Mucosa of descending colon (tissue), 3 donors: ENCODE data around the gene MMEL1. TPM values are rescaled to one million over a fixed set of nuclear protein-coding genes. Genes with fewer than 3 reads are reported as not detected.

Experiments used
- ATAC-seq: fragments of 200-7000 bp; cut with Tn5 transposase; one replicate; pipeline ENCODE4 v1.9.1; 2020; ENCODE audit warnings: mild to moderate bottlenecking, moderate library complexity
- DNase-seq, 3 donors: peaks; one replicate each; pipeline ENCODE4 v3.0.0-alpha.2; 2020
- H3K36me3 ChIP-seq: fragments of 200-600 bp; one replicate; pipeline ENCODE4 v1.8.0; 2021; ENCODE audit warnings: low read depth, mild to moderate bottlenecking
- H3K4me1 ChIP-seq: fragments of 200-600 bp; one replicate; pipeline ENCODE4 v1.8.0; 2021; ENCODE audit warnings: low read depth, mild to moderate bottlenecking
- H3K4me3 ChIP-seq: fragments of 200-600 bp; one replicate; pipeline ENCODE4 v1.8.0; 2021; ENCODE audit warnings: mild to moderate bottlenecking
- H3K9me3 ChIP-seq: fragments of 200-600 bp; one replicate; pipeline ENCODE4 v1.8.0; 2021; ENCODE audit warnings: mild to moderate bottlenecking
- intact Hi-C, 2 donors: fragments of 100-400 bp; cut with DNase I in 1 of 2; cut with micrococcal nuclease in 1 of 2; formaldehyde crosslinking; loops; one replicate each; pipeline versions ENCODE4 v1.11.0 to v1.11.1; 2022; cut with DNase I, micrococcal nuclease
- total RNA-seq, 3 donors: library from RNA; stranded (reverse); fragmentation: NEBNext Ultra II Directional in 2 of 3; extraction: Animal tissue kit (Norgen Biotek cat#: 25700) in 2 of 3; gene quantifications; one replicate each; pipeline versions ENCODE4 v1.2.1 to v1.2.4, GENCODE V29; 2021 to 2023
- TF ChIP-seq, protein P1 (sequence below): fragments of 200-600 bp; IDR thresholded peaks from one replicate; pipeline ENCODE4 v1.8.0; 2022; ENCODE audit warnings: antibody characterized with exemption, mild to moderate bottlenecking
- donor health status: DM: no; HTN: no; CAD: no; lungs with moderate emphysema.
- donor health status: DM: no; HTN: no; CAD: no.
- donor health status: DM: no; HTN: yes; CAD: no.

MMEL1 gene
- total RNA-seq, 3 donors from 2014 or later, result 4.2 to 10.9 (median 9.4) TPM

DNA sequence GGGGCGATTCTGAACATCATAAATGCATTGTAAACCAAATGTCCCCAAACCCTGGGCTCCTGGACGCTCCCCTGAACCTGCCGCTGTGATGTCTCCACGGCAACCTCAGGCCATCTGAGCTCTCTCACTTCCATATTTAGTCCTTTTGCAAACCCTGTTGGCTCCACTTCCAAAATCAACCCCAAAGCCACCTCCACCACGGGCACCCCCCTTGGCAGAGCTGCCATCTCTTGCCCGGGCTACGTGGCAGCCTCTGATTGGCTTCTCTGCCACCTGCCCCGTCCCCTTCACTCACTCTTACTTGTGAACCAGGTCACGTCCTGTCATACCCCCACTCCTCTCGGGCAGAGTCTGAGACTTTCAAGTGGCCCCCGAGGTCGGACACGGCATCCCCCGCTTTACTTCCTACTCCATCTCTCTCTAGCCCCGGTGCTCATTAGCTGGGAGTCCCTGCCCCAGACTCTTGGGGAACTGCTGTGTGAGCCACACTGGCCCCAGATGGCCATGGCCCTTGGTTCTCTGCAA lies 30.4 kb downstream of the MMEL1 start:
- ATAC-seq (no peak), DNase-seq (no peak)
- no peak overlapping the region for H3K4me3 ChIP-seq
- no peaks in the 10 kb centered on the region for H3K4me1 ChIP-seq
- intact Hi-C loops, result no loop called here
- no peaks in the 10 kb centered on the region for H3K36me3 ChIP-seq
- no peaks in the 10 kb centered on the region for H3K9me3 ChIP-seq
- TF ChIP-seq, protein P1, sequence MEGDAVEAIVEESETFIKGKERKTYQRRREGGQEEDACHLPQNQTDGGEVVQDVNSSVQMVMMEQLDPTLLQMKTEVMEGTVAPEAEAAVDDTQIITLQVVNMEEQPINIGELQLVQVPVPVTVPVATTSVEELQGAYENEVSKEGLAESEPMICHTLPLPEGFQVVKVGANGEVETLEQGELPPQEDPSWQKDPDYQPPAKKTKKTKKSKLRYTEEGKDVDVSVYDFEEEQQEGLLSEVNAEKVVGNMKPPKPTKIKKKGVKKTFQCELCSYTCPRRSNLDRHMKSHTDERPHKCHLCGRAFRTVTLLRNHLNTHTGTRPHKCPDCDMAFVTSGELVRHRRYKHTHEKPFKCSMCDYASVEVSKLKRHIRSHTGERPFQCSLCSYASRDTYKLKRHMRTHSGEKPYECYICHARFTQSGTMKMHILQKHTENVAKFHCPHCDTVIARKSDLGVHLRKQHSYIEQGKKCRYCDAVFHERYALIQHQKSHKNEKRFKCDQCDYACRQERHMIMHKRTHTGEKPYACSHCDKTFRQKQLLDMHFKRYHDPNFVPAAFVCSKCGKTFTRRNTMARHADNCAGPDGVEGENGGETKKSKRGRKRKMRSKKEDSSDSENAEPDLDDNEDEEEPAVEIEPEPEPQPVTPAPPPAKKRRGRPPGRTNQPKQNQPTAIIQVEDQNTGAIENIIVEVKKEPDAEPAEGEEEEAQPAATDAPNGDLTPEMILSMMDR, result no peak

DNA sequence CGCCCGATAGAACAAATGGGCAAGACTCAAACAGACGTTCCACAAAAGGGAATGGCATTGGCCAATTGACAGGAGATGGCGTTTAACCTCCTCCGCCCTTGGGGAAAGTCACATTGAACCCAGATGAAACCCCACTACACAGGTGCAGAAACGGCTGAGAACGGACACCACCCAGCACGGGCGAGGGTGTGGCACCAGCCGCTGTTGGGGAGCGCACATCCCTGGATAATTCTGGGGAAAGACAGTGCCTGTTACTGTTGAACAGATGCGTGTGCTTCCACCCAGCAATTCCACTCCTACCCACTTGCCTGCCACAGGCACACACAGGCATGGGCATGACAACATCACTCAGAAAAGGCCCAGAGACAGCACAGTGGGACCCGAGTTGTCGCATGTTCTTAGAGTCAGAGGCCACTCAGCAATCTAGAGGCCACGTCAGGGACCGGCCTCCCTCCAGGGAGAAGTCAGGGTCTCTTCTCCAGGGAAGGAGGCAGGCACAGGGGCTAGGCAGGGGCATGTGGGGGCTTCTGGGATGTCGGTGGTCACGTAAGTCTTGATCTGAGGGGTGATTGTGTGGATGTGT lies 31.0 kb downstream of the MMEL1 start:
- Histone ChIP-seq H3K4me3 (no peak overlapping the region), H3K36me3 (no peaks in the 10 kb centered on the region), H3K4me1 (no peaks in the 10 kb centered on the region), H3K9me3 (no peaks in the 10 kb centered on the region)
- intact Hi-C loops, result no loop called here
- no peak for ATAC-seq
- no peak for DNase-seq
- TF ChIP-seq, protein P1, result no peak

DNA sequence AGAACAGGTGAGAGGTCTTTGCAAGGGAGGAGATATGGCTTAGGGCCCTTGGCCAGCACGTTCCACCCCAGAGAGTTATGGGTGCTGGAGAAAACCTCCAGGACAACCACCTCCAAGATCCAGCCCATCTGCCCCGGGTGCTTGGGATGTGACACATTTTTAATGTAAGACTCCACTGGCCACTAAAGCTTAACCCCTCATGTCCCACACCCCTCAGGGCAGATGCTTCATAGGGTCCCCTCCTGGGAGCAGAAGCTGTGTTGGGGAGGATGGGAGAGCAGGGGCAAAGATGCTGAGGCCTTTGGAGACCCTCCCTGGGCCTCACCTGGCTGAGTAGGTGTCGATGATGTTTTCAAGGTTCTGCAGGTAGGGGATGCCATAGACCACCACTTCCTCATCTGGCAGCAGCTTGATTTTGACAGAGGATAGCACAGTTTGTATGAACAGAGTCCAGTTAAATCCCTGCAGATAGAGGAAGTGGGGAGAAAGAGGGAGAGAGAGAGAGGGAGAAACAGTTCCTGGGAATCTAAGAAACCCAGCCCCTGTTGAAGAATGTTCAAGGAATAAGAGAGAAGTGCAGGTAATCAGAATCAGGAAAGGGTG lies 34.4 kb downstream of the MMEL1 start:
- no peak for ATAC-seq
- H3K4me1 ChIP-seq, result peaks cover 9% of the 10 kb centered on the region
- TF ChIP-seq, protein P1, result no peak
- no peak for DNase-seq
- H3K4me3 ChIP-seq, result no peak overlapping the region
- intact Hi-C loops, result no loop called here
- H3K36me3 ChIP-seq, result no peaks in the 10 kb centered on the region
- H3K9me3 ChIP-seq, result no peaks in the 10 kb centered on the region

DNA sequence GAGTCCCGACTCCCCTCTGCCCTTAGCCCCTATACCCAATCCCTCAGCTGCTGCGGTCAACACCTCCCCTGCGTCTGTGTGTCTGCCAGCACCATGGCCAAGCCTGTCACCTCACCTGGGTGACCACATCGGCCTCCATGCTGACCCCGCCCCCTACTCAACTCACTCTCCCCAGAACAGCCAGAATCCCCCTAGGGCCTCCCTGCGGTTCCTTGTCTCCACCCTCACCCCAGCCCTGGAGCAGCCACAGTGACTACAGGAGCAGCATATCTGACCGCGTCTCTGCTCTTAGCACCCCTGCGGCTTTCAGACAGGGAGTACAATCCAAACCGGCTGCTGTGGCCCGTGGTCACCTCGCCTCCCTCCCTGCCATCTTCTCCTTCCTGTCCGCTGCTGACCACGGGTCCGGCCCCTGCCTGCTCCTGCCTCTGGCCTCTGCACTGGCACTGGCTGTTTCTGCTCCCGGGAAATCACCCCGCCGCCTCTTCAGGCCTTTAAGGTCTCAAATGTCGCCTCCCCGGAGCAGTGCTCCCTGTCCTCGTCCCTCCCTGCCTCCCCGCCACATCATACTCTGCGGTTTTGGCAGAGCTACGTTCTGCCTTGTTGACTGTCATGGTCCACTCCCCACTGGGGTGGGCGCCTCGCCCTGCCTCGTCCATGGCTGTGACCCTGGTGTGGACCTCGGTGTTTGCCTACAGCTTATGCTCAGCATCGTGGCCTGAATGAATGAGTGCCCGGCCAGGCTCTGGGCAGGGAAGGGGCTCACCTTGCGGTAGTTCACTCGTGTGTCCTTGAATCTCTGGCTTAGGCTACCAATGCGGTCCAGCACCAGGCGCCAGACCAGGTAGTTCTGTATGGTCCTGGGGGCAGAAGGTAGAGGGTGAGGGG lies 35.1 kb downstream of the MMEL1 start:
- TF ChIP-seq, protein P1, result no peak
- H3K9me3 ChIP-seq, result no peaks in the 10 kb centered on the region
- DNase-seq, result peak in 2 of 3 donors; percentile 23 to 39
- peaks cover 16% of the 10 kb centered on the region for H3K4me1 ChIP-seq
- no peak for ATAC-seq
- intact Hi-C loops, result no loop called here
- no peaks in the 10 kb centered on the region for H3K36me3 ChIP-seq
- no peak overlapping the region for H3K4me3 ChIP-seq

DNA sequence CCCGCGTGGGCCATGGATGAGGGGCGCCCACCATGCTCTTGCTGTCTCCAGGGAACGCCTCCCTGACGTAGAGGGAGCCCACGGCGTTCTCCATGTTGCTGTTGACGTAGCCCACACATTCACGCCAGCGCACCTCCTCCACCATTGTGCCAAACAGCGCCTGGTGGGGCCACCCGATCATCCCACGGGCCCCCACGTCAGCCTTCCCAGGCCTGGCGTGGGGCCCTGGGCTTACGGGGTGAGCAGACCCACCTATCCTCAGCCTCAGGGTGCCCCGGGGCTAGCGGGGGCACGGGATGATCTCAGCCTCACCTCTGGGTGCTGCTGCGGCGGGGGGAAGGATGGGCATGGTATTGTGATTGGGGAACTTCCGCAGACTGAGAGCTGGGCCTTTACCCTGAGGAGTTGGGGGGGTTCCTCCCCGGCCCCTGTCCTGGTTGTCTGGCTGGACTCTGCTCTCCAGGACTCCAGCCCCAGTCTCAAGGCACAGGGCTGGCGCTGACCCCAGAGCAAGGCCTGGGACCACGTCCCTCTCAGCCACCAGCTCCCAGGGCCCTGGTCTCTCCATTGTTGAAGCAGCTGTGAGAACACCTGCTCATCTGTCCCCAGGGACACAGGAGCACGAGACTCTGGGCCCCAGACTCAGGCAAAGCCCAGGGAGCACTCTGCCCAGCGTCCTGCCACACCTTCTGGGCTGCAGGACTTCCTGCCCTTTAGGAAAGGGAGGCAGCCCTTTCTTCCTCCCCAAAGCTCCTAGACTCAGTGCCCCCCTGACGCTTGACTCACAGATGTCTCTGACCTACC lies 36.1 kb downstream of the MMEL1 start:
- TF ChIP-seq, protein P1, result no peak
- no peaks in the 10 kb centered on the region for H3K36me3 ChIP-seq
- no peak overlapping the region for H3K4me3 ChIP-seq
- intact Hi-C loops, result no loop called here
- peaks cover 18% of the 10 kb centered on the region for H3K4me1 ChIP-seq
- no peak for ATAC-seq
- no peaks in the 10 kb centered on the region for H3K9me3 ChIP-seq
- peak in 1 of 3 donors; percentile 28 for DNase-seq
